Duodenal mucosa (tissue), 2 donors: ENCODE results near the gene SPDEF.

Experiments used
- H3K27ac ChIP-seq: one replicate; pipeline ENCODE4 v1.7.0; 2013; ENCODE audit warnings: low read depth, low read length
- H3K27me3 ChIP-seq, 2 donors: one replicate each; pipeline ENCODE4 v1.7.0; 2013; ENCODE audit warnings: low read length in 2 of 2, control low read depth in 1 of 2; ENCODE audit not compliant: insufficient read depth in 2 of 2, control insufficient read depth in 1 of 2
- H3K36me3 ChIP-seq, 2 donors: one replicate each; pipeline ENCODE4 v1.7.0; 2013; ENCODE audit warnings: low read length in 2 of 2, control low read depth in 1 of 2; ENCODE audit not compliant: insufficient read depth in 2 of 2, control insufficient read depth in 1 of 2
- H3K4me1 ChIP-seq, 2 donors: one replicate each; pipeline ENCODE4 v1.7.0; 2013; ENCODE audit warnings: low read length in 2 of 2, control low read depth in 1 of 2; ENCODE audit not compliant: insufficient read depth in 2 of 2, control insufficient read depth in 1 of 2
- H3K4me3 ChIP-seq, 2 donors: one replicate each; pipeline ENCODE4 v1.7.0; 2013; ENCODE audit warnings: low read length in 2 of 2, low read depth in 1 of 2
- H3K9ac ChIP-seq, 2 donors: one replicate each; pipeline ENCODE4 v1.7.0; 2013; ENCODE audit warnings: low read length in 2 of 2, low read depth in 1 of 2
- H3K9me3 ChIP-seq, 2 donors: one replicate each; pipeline ENCODE4 v1.7.0; 2013; ENCODE audit warnings: low read length in 2 of 2, control low read depth in 1 of 2; ENCODE audit not compliant: control insufficient read depth in 1 of 2

SPDEF gene

DNA sequence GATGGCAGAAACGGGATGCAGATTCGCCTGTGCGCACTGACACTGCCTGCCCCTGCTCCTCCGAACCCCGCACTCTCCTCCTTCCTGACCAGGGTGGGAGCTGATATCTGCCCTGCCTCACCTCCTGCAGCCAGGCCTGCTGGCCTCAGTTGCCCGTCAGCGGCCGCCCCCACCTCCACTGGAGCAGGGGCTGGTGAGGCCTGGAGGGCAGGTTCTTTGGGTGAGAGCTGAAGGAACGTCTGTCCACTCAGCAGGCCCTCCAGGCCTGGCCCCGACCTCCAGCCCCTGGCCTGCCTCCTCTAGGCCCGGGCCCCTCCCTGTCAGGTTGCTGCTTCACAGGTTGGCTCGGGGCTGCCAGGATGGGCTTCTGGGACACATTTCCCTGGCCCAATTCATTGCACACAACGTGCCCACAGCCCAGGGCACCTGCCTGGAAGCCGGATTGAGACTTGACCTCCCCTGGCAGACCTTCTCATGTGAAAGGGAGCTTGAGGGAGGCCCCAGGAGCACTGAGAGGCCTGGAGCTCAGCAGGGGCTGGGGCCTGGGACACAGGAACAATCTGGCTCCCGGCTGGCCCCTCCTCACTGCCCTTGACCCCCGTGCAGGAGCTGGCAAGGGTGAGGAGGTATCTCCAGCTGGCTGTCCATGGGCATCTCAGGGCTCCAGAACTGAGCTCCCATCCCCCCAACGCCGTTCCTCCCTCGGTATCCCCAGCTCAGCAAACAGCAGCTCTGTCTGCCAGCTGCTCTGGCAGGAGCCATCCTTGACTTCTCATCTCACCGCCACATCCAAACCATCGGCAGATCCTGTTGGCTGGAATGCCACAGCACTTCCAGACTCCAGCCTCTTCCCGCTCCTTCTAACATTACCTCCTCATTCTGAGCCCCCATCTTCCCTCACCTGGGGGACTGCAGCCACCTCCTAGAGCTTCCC is 39.5 kb downstream of the SPDEF start:
- Histone ChIP-seq H3K4me1 (no peaks in the 10 kb centered on the region), H3K9me3 (no peaks in the 10 kb centered on the region), H3K9ac (no peak overlapping the region), H3K36me3 (no peaks in the 10 kb centered on the region), H3K27me3 (peaks cover 0 to 4% of the 10 kb centered on the region in 2 donors), H3K27ac (no peak overlapping the region), H3K4me3 (no peak overlapping the region)

DNA sequence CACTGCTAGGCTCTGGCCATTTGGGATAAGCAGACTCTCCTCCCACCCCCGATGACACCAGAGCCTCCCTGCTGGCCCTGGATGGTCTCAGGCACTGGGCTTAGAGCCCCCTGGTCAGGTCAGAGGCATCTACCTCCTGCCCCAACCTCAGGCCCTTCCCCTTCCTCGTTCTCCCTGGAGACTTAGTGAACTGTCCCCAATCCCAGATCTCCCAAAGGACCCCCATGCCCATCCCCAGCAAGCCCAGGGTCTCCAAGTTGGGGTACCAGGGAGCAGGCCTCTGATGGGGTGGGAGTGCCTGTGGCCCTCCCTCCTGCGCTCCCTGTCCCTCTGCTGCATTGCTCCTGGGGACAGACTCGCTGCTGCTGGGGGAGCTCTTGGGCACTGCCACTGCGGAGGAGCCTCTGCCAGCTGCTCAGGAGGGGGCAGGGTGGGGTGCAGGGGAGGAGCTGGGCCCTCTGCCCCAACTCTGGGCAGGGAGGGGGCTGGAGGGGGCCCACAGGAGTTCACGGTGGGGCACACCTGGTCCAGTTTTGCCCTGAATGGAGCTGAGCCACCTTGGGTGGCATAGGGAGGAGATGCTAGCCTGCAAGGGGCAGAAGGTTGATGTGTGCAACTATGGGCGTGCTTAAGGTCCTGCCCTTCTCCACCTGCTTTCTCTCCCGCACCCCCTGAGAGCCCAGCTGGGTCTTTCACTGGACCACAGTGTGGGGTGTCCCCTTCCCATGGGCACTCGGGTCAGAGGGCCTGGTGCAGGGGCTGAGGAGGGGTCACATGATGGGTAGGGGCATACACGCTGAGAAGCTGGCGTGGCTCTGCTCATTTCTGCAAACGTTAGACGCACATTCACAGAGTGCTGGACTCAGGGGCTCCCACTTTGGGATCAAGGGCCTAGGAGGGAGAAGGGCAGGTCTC is 40.4 kb downstream of the SPDEF start:
- no peak overlapping the region for H3K9ac ChIP-seq
- H3K27me3 ChIP-seq: peaks cover 0 to 4% of the 10 kb centered on the region in 2 donors

DNA sequence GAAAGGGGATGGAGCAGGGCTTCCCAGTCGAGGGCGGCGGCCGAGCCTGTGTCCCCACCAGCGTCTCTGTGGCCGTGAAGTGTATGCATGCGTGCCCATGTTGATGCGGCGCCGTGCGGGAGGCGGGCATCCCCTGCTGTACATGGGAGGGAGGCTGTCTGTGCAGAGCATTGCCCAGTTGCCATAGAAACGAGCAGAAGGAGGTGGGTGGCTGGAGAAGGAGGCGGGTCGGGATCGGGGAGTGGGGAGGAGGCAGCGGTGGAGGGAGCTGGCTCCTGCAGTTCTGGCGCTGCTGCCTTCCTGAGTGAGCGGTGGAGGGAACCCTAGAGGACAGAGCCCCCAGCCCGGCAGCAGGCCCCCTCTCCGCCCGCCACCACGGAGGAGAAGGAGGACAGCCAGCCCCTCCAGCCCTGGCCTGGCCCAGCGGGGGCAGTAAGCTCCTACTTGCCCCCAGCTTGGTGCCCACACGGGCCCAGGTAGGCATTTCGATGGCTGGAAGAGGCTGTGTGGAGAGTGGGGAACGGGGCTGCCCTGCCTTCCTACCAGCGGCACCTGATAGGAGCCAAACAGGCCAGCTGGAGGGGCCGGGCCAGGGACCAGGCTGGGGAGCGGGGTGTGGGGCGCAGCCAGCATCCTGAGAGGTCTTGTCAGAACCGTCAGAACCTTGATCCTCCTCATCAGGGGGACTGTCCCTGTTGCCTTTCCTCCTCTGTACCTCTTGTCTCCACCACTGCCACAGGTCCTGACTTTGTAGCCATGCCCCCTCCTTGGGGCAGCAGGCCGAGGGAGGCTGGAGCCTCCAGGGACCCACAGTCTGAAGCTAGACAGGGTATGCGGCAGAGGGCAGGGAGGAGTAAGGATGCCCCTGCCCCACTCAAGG is 41.3 kb downstream of the SPDEF start:
- no peaks in the 10 kb centered on the region for H3K4me1 ChIP-seq
- H3K9me3 ChIP-seq: peaks cover 0 to 1% of the 10 kb centered on the region in 2 donors
- H3K4me3 ChIP-seq: no peak overlapping the region
- no peaks in the 10 kb centered on the region for H3K36me3 ChIP-seq
- no peak overlapping the region for H3K9ac ChIP-seq
- H3K27me3 ChIP-seq: peaks cover 0 to 4% of the 10 kb centered on the region in 2 donors
- no peak overlapping the region for H3K27ac ChIP-seq

More for the DNA sequence above, 40.4 kb downstream of the SPDEF start:
- H3K36me3 ChIP-seq: no peaks in the 10 kb centered on the region
- no peak overlapping the region for H3K27ac ChIP-seq
- H3K4me3 ChIP-seq: no peak overlapping the region
- H3K4me1 ChIP-seq: no peaks in the 10 kb centered on the region
- no peaks in the 10 kb centered on the region for H3K9me3 ChIP-seq

DNA sequence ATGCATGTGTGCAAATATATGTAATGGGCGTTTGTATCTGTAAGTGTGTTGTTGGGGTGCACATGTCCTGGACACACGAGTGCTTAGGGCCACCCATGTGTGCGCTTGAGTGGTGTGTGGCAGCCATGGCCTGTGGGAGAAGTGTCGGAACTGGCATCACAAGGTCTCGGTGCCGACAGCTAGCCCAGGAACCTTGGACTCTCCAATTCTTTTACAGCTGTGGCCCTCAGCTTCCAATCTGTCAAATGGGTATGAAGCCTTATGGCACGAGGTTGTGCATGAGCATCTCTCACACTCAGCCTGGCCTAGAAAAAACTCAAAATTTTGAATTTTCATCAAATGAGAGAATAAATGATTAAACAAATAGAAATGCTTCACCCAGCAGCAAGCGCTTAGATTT is 42.0 kb downstream of the SPDEF start:
- Histone ChIP-seq H3K4me1 (no peaks in the 10 kb centered on the region), H3K27me3 (peaks cover 0 to 4% of the 10 kb centered on the region in 2 donors), H3K4me3 (no peak overlapping the region), H3K9ac (no peak overlapping the region), H3K27ac (no peak overlapping the region), H3K9me3 (peaks cover 0 to 2% of the 10 kb centered on the region in 2 donors), H3K36me3 (no peaks in the 10 kb centered on the region)

- Histone ChIP-seq H3K27ac (no peak overlapping the region), H3K4me3 (no peak overlapping the region), H3K4me1 (no peaks in the 10 kb centered on the region), H3K27me3 (peaks cover 0 to 4% of the 10 kb centered on the region in 2 donors), H3K36me3 (no peaks in the 10 kb centered on the region), H3K9me3 (peaks cover 0 to 2% of the 10 kb centered on the region in 2 donors), H3K9ac (no peak overlapping the region)
Measured at GRCh38 chr6:34513646-34514045, 42.5 kb downstream of the SPDEF start.

DNA sequence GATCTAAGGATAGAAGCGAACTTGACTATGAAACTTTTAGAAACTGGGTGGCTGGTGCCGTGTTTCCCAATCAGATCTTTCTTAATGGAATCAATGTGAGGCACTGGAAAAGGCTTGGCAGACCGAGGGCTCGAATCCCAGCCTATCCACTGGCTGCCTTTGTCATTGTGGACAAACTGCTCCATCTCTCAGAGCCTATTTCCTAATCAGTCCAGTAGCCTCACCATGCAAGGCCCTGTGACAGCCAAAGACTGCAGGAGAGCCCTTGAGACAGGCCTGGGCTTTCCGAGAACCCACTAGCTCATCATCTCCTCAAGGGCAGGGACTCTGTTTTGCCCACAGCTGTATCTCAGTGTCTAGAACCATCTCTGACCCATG is 43.4 kb downstream of the SPDEF start:
- H3K27ac ChIP-seq: no peak overlapping the region
- H3K9me3 ChIP-seq: peaks cover 0 to 2% of the 10 kb centered on the region in 2 donors
- H3K4me3 ChIP-seq: no peak overlapping the region
- no peak overlapping the region for H3K9ac ChIP-seq
- H3K36me3 ChIP-seq: no peaks in the 10 kb centered on the region
- no peaks in the 10 kb centered on the region for H3K4me1 ChIP-seq
- peaks cover 0 to 4% of the 10 kb centered on the region in 2 donors for H3K27me3 ChIP-seq

DNA sequence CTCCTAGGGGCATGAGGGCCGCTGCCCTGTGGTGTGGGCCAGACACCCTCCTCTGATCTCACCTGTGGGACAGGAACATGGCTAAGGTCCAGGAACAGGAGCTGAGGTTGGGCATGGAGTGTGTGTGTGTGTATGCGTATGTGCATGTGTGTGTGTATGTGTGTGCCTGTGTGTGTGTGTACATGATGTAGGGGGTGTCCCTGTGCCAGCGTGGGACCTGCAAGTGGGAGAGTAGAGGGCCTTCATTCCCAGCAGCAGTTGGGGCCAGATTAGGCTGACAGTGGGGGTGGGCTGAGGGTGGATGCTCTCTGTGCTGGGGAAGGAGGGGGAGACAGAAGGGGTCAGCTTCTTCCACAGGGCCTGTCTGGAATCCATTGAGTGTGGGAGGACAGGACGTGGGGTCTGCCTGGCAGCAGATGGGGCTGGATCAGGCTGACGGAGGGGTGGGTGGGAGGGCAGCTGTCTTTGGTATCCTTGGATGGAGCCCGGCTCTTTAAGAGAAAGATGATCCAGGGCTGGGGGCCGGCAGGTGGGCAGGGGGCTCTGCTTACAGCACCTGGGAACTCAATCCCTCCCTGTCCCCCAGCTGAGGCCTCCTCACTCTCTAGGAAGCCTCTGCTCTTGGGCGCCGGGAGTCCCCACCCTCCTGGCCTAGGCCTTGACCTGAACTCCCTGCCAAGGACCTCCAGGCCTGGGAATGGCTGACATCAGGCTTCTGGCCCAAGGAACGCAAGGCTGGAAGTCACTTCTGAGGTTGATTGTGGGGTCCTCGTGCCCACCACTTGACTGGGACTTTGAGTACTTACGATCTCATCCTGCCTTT is 44.0 kb downstream of the SPDEF start:
- Histone ChIP-seq H3K4me3 (no peak overlapping the region), H3K4me1 (no peaks in the 10 kb centered on the region), H3K27me3 (peaks cover 0 to 4% of the 10 kb centered on the region in 2 donors), H3K36me3 (no peaks in the 10 kb centered on the region), H3K9ac (no peak overlapping the region), H3K9me3 (peaks cover 0 to 2% of the 10 kb centered on the region in 2 donors), H3K27ac (no peak overlapping the region)

- H3K9ac ChIP-seq: no peak overlapping the region
- no peak overlapping the region for H3K27ac ChIP-seq
- H3K4me3 ChIP-seq: no peak overlapping the region
- no peaks in the 10 kb centered on the region for H3K36me3 ChIP-seq
- H3K4me1 ChIP-seq: peaks cover 0 to 5% of the 10 kb centered on the region in 2 donors
- H3K27me3 ChIP-seq: no peaks in the 10 kb centered on the region
- peaks cover 0 to 2% of the 10 kb centered on the region in 2 donors for H3K9me3 ChIP-seq
Measured at GRCh38 chr6:34511214-34511914, 44.8 kb downstream of the SPDEF start.
